B cell (primary cell): ENCODE results near the gene CTIF.

ENCODE experiments used
- CTCF ChIP-seq: fragments of 200-600 bp; IDR thresholded peaks from one replicate; pipeline ENCODE4 v1.8.0; 2022; ENCODE audit warnings: antibody characterized with exemption, mild to moderate bottlenecking
- EZH2 ChIP-seq: IDR thresholded peaks from 2 replicates; pipeline ENCODE4 v1.6.1; 2012; ENCODE audit warnings: borderline replicate concordance, low read depth, mild to moderate bottlenecking, moderate library complexity, low read length; ENCODE audit not compliant: insufficient read depth, poor library complexity, severe bottlenecking

- no peak for TF ChIP-seq CTCF
- TF ChIP-seq EZH2 = no peak
Measured at GRCh38 chr18:48843596-48843995, 304.8 kb downstream of the CTIF start.
